DMS153 treated with DMSO at 0.1 percent for 48 hours (cell line): ENCODE measurements around the gene DLAT.
"Not testable (repeated sequence)": the region's sequence is repeated elsewhere in the genome, so short reads cannot be mapped to it uniquely, and the experiment has no call there.

Experiments used
- DNase-seq: peaks from one replicate; lab custom pipeline; 2025; ENCODE audit not compliant: unreplicated experiment; lab: John Stamatoyannopoulos, UW

The DLAT gene

DNA sequence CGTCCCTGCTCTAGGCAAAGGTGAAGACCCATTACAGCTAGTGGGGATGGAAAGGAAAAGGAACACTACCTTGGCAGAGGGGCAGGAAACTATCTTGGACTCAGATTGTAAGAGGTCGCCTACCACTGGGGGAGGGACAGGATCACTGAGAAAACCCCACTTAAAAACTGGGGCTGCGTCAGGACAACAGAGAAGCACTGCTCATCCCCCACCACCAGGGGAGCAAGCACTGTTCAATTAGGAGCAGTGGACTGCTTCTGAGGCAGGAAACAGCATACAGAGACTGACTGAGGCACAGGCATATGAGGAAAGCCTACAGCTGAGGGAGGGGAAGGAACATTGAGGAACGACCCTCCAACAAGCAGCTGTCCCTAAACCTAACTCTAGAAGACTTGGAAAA lies 20.8 kb upstream of the DLAT start:
- no peak for DNase-seq

DNA sequence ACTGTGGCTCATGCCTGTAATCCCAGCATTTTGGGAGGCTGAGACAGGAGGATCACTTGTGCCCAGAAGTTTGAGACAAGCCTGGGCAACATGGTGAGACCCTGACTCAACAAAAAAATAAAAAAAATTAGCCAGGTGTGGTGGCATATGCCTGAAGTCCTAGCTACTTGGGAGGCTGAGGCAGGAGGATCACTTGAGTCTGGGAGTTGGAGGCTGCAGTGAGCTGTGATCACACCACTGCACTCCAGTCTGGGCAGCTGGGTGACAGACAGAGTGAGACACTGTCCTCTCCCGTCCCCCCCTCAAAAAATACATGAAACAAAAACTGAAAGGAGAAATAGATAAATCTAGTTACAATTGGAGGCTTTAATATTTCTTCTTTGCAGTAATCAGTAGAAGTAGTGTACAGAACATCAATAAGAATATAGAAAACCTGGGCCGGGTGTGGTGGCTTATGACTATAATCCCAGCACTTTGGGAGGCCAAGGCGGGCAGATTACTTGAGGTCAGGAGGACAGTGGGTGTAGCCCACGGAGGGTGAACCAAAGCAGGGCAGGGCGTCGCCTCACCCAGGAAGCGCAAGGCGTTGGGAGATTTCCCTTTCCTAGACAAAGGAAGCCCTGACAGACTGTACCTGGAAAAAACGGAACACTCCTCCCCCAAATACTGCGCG lies 19.6 kb upstream of the DLAT start:
- DNase-seq: no peak

DNA sequence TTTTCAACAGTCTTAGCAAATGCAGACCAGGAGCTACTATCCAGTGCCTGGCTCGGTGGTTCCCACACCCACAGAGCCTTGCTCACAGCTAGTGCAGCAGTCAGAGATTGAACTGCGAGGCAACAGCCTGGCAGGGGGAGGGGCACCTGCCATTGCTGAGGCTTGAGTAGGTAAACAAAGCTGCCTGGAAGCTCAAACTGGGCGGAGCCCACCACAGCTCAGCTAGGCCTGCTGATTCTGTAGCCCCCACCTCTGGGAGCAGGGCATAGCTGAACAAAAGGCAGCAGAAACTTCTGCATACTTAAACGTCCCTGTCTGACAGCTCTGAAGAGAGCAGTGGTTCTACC lies 19.1 kb upstream of the DLAT start:
- DNase-seq: not testable (repeated sequence)

DNA sequence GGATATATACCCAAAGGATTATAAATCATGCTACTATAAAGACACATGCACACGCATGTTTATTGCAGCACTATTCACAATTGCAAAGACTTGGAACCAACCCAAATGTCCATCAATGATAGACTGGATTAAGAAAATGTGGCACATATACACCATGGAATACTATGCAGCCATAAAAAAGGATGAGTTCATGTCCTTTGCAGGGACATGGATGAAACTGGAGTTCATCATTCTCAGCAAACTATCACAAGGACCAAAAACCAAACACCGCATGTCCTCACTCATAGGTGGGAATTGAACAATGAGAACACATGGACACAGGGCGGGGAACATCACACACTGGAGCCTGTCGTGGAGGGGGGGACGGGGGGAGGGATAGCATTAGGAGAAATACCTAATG lies 13.8 kb upstream of the DLAT start:
- DNase-seq: not testable (repeated sequence)

DNA sequence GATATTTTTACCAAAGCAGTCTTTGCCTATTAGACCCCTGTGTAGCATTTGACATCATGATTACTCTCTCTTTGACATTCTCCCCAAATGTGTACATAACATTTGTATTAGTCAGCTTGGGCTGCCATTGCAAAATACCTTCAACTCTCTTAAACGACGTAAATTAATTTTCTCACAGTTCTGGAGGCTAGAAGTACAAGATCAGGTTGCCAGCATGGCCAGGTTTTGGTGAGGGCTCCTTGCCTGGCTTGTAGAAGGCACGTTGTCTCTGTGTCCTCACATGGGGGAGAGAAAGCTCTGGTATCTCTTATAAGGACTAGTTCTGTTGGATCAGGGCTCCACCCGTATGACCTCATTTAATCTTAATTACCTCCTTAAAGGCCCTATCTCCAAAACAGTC lies 12.3 kb upstream of the DLAT start:
- DNase-seq: no peak

DNA sequence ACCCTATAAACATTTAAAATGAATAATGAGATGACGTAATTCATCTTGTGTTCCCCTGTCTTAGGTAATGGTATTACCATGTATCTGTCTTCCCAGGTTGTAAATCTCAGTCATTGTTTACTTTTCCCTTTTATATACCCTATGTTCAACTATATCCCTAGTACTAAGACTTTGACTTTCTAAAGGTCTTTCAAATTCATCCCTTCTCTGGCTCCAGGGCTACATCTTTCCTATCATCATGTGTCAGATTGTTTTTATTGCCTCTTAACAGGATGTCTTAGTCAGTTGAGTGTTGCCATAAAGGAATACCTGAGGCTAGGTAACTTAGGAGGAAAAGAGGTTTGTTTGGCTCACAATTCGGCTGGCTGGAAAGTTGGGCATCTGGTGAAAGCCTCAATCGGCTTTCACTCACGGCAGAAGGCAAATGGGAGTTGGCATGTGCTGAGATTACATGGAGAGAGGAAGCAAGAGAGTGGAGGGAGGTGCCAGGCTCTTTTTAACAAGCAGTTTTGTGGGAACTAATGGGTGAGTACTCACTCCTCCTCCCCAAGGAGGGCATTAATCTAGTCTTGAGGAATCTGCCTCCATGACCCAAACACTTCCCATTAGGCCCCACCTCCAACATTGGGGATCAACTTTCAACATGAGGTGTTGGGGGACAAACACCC lies 11.6 kb upstream of the DLAT start:
- no peak for DNase-seq

DNA sequence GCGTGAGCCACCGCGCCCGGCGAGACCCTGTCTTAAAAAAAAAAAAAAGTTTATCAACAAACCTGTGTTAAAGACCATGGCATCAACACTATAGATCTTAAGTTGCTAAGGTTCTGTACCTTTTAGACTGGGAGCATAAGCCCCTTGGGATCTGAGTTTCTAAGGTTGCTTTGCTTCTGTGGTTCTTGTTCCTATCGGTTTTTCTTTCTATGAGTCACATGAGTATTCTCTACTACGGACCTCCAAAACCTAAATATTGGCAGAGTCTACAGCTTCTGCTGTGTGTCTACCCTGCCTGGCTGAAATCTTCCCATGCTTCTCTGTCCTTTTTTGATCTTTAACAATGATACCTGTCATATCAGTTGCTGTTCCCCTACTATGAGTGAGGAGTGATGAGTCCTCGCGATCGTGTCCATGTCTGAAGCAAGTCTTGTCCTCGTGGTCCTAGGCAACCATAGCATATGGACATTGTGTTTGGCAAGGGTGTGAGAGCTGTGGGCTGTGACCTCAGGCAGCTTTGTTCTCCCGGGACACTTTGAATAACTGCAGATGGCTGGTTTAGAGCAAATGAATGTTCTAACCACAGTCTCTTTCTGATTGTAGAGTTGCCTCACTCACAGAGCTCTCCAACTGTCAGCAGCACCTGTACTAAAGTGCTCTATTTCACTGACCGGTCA lies 9.0 kb upstream of the DLAT start:
- DNase-seq: no peak

DNA sequence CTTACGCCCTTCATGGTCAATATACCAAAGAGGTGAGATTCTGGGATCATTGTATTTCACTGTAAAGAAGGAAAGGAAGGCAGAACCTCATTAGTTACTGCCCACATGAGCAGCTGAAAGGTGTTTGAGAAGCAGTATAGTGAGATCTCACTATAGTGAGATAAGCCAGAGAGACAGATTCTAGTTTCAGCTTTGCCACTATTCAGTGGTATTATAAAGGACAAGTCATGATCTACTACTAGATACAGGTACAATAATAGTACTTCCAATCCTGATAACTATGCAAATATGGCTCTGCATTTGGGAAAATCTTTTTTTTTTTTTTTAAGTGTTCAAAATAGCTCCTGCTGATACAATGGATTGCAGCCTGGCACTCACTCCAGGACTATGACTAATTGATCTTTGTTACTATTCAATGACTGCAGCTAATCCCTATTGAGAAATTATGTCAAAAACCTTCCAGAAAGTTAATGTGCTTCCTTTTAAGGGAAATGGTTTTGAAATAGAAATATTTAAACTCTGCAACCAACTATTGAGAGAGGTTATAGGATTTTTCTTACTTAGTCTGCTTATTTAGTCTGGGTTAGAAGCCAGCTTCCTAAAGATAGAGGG lies 8.3 kb upstream of the DLAT start:
- DNase-seq: no peak

DNA sequence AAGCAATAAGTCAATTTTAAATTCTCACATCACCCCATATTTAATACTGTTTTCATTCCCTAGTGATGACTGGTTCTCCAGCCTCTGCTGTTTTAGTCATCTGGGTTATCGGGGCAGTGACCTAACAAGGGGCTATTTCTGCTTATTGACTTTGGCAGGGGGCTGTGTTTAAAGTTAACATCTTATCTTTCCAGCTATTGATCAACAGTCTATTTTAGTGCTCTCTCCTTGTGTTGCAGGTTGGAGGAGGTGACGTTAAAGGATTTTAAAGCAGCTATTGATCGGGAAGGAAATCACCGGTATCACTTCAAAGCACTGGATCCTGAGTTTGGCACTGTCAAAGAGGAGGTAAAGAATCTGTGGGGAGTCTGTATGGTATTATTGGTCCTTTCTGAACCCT lies 7.7 kb upstream of the DLAT start:
- DNase-seq: no peak

DNA sequence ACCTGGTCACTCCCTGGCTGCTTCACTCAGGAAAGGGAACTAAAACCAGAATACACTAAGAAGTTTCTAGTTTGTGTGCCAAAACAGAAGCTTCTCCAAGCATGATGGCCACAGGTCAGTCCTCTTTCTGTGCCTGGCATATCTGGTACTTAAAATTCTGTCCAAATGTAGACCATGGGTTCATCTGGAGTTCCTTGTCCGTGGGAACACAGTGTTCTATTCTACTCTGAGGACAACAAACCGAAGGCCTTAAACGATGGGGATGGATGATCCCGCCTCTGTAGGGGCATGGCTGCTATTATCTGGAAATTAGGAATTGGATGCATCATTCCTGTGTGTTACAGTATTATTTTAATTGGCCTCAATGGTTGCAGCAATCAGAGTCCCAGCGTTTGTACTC lies 6.1 kb upstream of the DLAT start:
- DNase-seq: no peak

DNA sequence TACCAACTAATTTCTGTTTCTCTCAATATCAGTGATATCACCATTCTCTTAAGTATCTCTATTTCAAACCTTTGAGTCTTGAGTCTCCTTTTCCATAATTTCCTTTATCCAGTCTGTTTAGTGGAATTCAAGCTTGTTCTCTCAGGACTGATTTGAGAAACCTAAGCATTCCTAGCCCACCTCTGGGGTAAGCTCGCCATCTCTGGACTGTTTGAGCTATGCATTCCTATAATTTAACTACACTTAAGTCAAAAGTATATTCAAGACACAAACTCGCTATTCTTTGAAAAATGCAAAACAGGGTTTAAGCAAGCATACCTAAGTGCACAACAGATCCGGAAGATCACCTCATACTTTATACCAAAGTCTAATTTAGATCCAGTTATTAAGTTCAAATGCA lies 2.1 kb upstream of the DLAT start:
- DNase-seq: no peak

DNA sequence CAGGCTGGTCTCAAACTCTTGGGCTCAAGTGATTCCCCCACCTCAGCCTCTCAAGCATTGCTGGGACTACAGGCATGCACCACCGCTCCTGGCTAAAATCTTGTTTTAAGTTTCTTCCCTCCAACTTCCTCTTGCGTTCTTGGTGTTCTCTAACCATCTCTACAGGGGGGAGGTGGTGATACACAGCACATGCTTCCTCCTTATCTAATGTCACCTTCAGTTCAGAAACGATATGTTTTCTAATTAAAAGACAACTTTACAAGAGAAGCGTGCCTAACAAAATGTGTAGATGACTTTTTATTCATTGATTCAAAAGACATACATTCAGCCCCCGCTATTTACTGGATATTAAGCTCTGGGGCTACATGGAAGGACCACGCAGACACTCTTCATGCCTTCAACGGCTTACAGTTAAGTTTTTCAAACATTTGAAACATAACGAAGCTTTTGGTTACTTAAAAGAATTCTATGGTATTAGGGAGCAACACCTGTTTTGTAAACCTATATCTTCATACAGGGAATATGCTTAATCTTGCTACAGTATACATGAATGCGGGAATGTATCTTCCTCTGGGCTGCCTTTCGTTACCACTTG lies 933 bp upstream of the DLAT start:
- DNase-seq: no peak

DNA sequence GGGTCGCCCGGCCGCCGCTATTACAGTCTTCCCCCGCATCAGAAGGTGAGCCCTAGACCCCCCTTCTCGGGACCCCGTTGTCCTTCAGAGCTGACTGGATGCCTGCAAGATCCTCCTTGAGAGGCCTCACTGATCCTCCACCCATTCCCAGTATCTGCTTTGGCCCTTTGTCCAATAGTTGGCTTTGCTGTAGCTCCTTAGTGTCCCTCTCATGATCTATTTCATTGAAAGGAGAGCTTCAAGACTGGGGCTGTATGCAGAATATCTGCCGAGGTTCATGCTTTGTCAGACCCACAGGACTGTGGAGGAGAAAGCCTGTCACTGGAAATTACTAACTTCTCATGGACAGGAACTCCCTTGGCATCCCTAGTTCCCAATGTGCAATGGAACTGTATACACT lies 499 bp downstream of the DLAT start:
- DNase-seq: no peak

DNA sequence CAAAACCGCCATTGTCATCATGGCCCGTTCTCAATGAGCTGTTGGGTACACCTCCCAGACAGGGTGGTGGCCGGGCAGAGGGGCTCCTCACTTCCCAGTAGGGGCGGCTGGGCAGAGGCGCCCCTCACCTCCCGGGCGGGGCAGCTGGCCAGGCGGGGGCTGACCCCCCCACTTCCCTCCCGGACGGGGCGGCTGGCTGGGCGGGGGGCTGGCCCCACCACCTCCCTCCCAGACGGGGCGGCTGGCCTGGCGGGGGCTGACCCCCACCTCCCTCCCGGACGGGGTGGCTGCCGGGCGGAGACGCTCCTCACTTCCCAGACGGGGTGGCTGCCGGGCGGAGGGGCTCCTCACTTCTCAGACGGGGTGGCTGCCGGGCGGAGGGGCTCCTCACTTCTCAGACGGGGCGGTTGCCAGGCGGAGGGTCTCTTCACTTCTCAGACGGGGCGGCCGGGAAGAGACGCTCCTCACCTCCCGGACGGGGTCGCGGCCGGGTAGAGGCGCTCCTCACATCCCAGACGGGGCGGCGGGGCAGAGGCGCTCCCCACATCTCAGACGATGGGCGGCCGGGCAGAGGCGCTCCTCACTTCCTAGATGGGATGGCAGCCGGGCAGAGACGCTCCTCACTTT lies 1.7 kb downstream of the DLAT start:
- DNase-seq: not testable (repeated sequence)

DNA sequence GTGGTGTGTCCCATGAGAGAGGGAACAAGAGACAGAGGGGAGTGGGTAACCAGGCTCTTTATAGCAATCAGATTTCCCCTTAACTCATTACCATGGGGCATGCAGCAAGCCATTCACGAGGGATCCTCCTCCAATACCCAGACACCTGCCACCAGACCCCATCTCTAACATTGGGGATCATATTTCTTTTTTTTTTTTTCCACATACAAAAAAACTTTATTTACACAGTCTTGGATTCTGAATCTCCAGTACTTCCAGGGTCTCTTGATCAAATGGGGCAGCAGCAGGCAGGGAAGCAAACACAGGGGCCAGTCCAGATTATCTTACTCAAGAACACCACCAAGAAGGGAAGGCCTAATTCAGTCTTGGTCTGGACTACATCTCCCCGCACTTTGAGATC lies 4.3 kb downstream of the DLAT start:
- DNase-seq: no peak

DNA sequence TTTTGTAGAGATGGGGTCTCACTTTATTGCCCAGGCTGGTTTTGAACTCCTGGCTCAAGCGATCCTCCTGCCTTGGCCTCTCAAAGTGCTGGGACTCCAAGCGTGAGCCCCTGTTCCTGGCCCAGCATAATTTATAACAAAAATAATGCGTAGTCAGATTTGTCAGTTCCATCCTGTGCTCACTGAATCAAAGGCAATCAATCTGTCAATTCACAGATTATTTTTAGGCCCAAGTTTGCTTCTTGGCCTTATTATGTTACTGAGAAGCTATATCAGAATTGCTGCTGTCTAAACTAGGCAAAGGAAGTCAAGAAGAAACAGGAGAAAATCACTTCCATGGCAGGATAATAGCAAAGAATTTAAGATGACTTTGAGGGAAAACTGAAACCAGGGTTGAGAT lies 8.7 kb downstream of the DLAT start:
- DNase-seq: no peak

DNA sequence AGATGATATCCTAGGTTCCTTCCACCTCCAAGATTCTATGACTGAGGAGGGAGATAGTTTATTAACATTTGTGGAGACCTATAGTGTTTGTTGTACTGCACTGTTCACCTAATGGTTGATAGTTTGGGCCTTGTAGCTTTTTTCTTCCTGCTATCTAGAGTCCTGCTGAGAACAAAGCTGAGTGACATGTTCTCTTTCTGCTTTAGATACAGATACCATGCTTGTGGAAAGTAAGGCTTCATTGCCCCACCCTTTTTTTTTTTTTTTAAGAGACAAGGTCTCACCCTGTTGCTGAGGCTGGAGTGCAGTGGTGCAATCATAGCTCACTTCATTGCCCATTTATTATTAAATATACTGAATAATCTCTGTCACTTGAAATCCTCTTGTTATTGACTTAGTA lies 12.3 kb downstream of the DLAT start:
- DNase-seq: no peak

DNA sequence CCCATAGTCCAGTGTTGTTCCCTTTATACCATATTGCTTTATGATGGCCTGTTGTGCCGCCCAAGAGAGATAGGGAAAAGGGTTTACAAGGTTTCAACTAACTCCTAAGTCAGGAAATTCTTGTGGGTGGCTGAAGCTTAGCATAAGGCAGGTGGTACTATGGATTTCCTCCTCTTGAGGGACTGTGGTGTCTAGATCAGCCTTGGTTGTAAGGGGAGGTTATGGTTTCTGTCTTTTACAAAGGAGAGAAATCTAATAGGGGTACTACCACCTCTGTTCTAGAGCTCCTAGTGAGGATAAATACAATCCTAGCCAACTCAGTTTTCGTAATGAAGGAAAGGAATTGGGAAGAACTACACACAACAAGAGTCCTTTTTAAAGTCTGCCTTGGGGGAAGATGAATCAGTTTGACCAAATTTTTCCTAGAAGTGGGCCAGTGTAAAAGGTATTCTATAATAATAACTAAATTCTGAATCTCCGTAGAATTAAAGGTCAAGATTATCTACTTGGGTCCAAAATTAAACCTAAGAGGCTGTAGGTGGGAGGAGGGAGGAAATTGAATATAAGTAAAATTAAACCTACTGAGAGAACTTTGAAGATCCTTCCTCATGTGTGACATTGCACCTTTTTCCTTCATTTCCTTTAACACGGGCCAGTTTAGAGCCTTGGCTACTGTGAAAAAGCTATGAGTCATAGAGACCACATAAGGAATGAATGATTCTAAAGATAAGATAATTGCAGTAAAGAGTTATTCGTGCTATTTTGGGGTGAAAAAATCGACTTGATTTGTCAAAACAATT lies 17.2 kb downstream of the DLAT start:
- DNase-seq: no peak

DNA sequence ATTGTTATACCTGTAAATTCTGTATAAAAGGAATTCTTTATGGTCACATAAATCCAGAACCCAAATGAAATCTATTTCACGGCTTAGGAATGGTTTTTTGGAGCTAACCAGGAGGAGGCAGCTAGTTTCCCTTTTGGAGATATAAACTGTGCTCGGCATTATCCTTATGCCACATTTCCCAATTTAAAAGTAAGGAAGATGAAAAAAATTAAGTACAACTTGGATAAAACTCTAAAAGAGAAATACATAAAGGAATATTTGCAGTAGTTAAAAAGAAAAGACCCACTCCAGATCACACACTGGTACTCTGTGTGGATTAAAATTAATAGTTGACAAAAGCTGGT lies 17.7 kb downstream of the DLAT start:
- DNase-seq: no peak

DNA sequence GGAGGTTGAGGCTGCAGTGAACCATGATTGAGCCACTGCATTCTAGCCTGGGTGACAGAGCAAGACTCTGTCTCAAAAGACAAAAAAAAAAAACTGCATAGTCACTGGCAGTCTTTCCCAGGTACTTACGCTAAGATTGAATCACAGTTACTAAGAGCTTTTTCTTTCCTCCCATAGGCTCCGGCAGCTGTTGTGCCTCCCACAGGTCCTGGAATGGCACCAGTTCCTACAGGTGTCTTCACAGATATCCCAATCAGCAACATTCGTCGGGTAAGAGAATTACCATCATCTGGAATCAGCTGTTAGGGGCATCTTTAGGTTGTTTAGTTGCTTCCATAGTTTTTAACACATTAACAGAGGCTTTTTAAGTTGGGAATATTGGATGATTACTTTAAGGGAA lies 19.8 kb downstream of the DLAT start:
- DNase-seq: no peak

DNA sequence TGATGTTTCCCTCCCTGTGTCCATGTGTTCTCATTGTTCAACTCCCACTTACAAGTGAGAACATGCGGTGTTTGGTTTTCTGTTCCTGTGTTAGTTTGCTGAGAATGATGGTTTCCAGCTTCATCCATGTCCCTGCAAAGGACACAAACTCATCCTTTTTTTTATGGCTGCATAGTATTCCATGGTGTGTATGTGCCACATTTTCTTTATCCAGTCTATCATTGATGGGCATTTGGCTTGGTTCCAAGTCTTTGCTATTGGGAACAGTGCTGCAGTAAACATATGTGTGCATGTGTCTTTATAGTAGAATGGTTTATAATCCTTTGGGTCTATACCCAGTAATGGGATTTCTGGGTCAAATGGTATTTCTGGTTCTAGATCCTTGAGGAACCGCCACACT lies 21.4 kb downstream of the DLAT start:
- not testable (repeated sequence) for DNase-seq
